ENCODE results near the gene LIPA.

LIPA gene

GRCh38 chr10:89182894-89183293, 68.7 kb downstream of the LIPA start:
- TF ChIP-seq TEAD4 (IDR thresholded peaks at IDR 0.05) (no peak), FOXM1 (IDR thresholded peaks at IDR 0.05; ENCODE audit: borderline replicate concordance, low read depth) (no peak), CREB1 (IDR thresholded peaks at IDR 0.05; ENCODE audit: low read depth) (no peak), MAX (IDR thresholded peaks at IDR 0.05) (no peak), REST (IDR thresholded peaks at IDR 0.05; ENCODE audit: low read depth) (no peak), EGR1 (IDR thresholded peaks at IDR 0.05) (no peak), YY1 (IDR thresholded peaks at IDR 0.05; ENCODE audit: low read depth) (no peak), TCF12 (IDR thresholded peaks at IDR 0.05; ENCODE audit: low read depth) (no peak), CEBPB (IDR thresholded peaks at IDR 0.05) (no peak)

- TF ChIP-seq TCF12 (IDR thresholded peaks at IDR 0.05; ENCODE audit: low read depth) = no peak
- TF ChIP-seq NFIC (IDR thresholded peaks at IDR 0.05) = no peak
- TF ChIP-seq EP300 (IDR thresholded peaks at IDR 0.05; ENCODE audit: borderline replicate concordance) = no peak
- no peak for TF ChIP-seq EGR1 (IDR thresholded peaks at IDR 0.05)
- TF ChIP-seq FOXM1 (IDR thresholded peaks at IDR 0.05; ENCODE audit: borderline replicate concordance, low read depth) = no peak
- no peak for TF ChIP-seq REST (IDR thresholded peaks at IDR 0.05; ENCODE audit: low read depth)
- TF ChIP-seq YY1 (IDR thresholded peaks at IDR 0.05; ENCODE audit: low read depth) = no peak
- no peak for TF ChIP-seq MAX (IDR thresholded peaks at IDR 0.05)
Observed at GRCh38 chr10:89175816-89176215, 75.8 kb downstream of the LIPA start.

GRCh38 chr10:89173075-89173474, 78.5 kb downstream of the LIPA start:
- no peak for TF ChIP-seq EP300 (IDR thresholded peaks at IDR 0.05; ENCODE audit: borderline replicate concordance)
- no peak for TF ChIP-seq CEBPB (IDR thresholded peaks at IDR 0.05)
- no peak for TF ChIP-seq TEAD4 (IDR thresholded peaks at IDR 0.05)

- TF ChIP-seq RAD21 (IDR thresholded peaks at IDR 0.05; ENCODE audit: low read depth) (no peak), CREB1 (IDR thresholded peaks at IDR 0.05; ENCODE audit: low read depth) (no peak), REST (IDR thresholded peaks at IDR 0.05; ENCODE audit: low read depth) (no peak), ZBTB7A (IDR thresholded peaks at IDR 0.05; ENCODE audit: low read depth) (no peak)
Observed at GRCh38 chr10:89171996-89172395, 79.6 kb downstream of the LIPA start.

GRCh38 chr10:89171263-89171872, 80.2 kb downstream of the LIPA start:
- TF ChIP-seq EGR1 (IDR thresholded peaks at IDR 0.05) = no peak
- no peak for TF ChIP-seq NFIC (IDR thresholded peaks at IDR 0.05)
- TF ChIP-seq YY1 (IDR thresholded peaks at IDR 0.05; ENCODE audit: low read depth) = no peak
- TF ChIP-seq EP300 (IDR thresholded peaks at IDR 0.05; ENCODE audit: borderline replicate concordance) = no peak
- TF ChIP-seq MAX (IDR thresholded peaks at IDR 0.05) = no peak
- TF ChIP-seq REST (IDR thresholded peaks at IDR 0.05; ENCODE audit: low read depth) = no peak
- TF ChIP-seq CEBPB (IDR thresholded peaks at IDR 0.05) = no peak
- no peak for TF ChIP-seq TEAD4 (IDR thresholded peaks at IDR 0.05)
- no peak for TF ChIP-seq RAD21 (IDR thresholded peaks at IDR 0.05; ENCODE audit: low read depth)
- no peak for TF ChIP-seq TAF1 (IDR thresholded peaks at IDR 0.05; ENCODE audit: low read depth)
- TF ChIP-seq ZBTB7A (IDR thresholded peaks at IDR 0.05; ENCODE audit: low read depth) = no peak
- no peak for TF ChIP-seq FOXM1 (IDR thresholded peaks at IDR 0.05; ENCODE audit: borderline replicate concordance, low read depth)
- TF ChIP-seq USF1 (IDR thresholded peaks at IDR 0.05) = no peak
- TF ChIP-seq TCF12 (IDR thresholded peaks at IDR 0.05; ENCODE audit: low read depth) = no peak
- no peak for TF ChIP-seq CREB1 (IDR thresholded peaks at IDR 0.05; ENCODE audit: low read depth)
